Measurements from ENCODE around the gene EPC2.
"Not testable (repeated sequence)": the region's sequence is repeated elsewhere in the genome, so short reads cannot be mapped to it uniquely, and the experiment has no call there.

Gene EPC2

GRCh38 chr2:148640767-148641166 is 3.8 kb upstream of the EPC2 start:
- no peak for DNase-seq (ENCODE audit: low read depth in 3 of 3)

GRCh38 chr2:148642112-148642744 is 2.3 kb upstream of the EPC2 start:
- DNase-seq (ENCODE audit: low read depth in 3 of 3) = no peak

GRCh38 chr2:148642891-148643416 is 1.6 kb upstream of the EPC2 start:
- no peak for DNase-seq (ENCODE audit: low read depth in 3 of 3)

- no peak for DNase-seq (ENCODE audit: low read depth in 3 of 3)
These were observed 1.1 kb upstream of the EPC2 start for GRCh38 chr2:148643421-148643820.

GRCh38 chr2:148644883-148645538 is 460 bp downstream of the EPC2 start:
- DNase-seq (ENCODE audit: low read depth in 3 of 3) = peak; percentile 85 to 88 (median 86)

- DNase-seq (ENCODE audit: low read depth in 3 of 3) = peak in 2 of 3 donors; percentile 36 to 37
These were observed 1.1 kb downstream of the EPC2 start for GRCh38 chr2:148645539-148646230.

- DNase-seq (ENCODE audit: low read depth in 3 of 3) = no peak
These were observed 1.6 kb downstream of the EPC2 start for GRCh38 chr2:148646231-148646559.

- not testable (repeated sequence) for DNase-seq (ENCODE audit: low read depth in 3 of 3)
These were observed 3.2 kb downstream of the EPC2 start for GRCh38 chr2:148647711-148648110.

- no peak for DNase-seq (ENCODE audit: low read depth in 3 of 3)
These were observed 5.4 kb downstream of the EPC2 start for GRCh38 chr2:148649936-148650335.

GRCh38 chr2:148650881-148651280 is 6.3 kb downstream of the EPC2 start:
- no peak for DNase-seq (ENCODE audit: low read depth in 3 of 3)

- no peak for DNase-seq (ENCODE audit: low read depth in 3 of 3)
These were observed 7.4 kb downstream of the EPC2 start for GRCh38 chr2:148651972-148652371.

- DNase-seq (ENCODE audit: low read depth in 3 of 3) = no peak
These were observed 8.9 kb downstream of the EPC2 start for GRCh38 chr2:148653437-148653836.

GRCh38 chr2:148654435-148654834 is 9.9 kb downstream of the EPC2 start:
- no peak for DNase-seq (ENCODE audit: low read depth in 3 of 3)

- DNase-seq (ENCODE audit: low read depth in 3 of 3) = no peak
These were observed 12.0 kb downstream of the EPC2 start for GRCh38 chr2:148656516-148656915.

- no peak for DNase-seq (ENCODE audit: low read depth in 3 of 3)
These were observed 14.5 kb downstream of the EPC2 start for GRCh38 chr2:148658807-148659722.

- no peak for DNase-seq (ENCODE audit: low read depth in 3 of 3)
These were observed 16.4 kb downstream of the EPC2 start for GRCh38 chr2:148660999-148661398.

GRCh38 chr2:148662332-148662731 is 17.8 kb downstream of the EPC2 start:
- not testable (repeated sequence) for DNase-seq (ENCODE audit: low read depth in 3 of 3)

- no peak for DNase-seq (ENCODE audit: low read depth in 3 of 3)
These were observed 19.7 kb downstream of the EPC2 start for GRCh38 chr2:148664229-148664628.

- no peak for DNase-seq (ENCODE audit: low read depth in 3 of 3)
These were observed 22.0 kb downstream of the EPC2 start for GRCh38 chr2:148666555-148666954.

- no peak for DNase-seq (ENCODE audit: low read depth in 3 of 3)
These were observed 22.7 kb downstream of the EPC2 start for GRCh38 chr2:148667113-148667836.

- DNase-seq (ENCODE audit: low read depth in 3 of 3) = no peak
These were observed 26.2 kb downstream of the EPC2 start for GRCh38 chr2:148670773-148671172.
